H9 (cell line): ENCODE measurements around the gene JSRP1. TPM values are rescaled to one million over a fixed set of nuclear protein-coding genes. Genes with fewer than 3 reads are reported as not detected.

Experiments used
- DNase-seq: peaks from one replicate; pipeline ENCODE4 v3.0.0-alpha.2; 2017
- H2AFZ ChIP-seq: one replicate; pipeline ENCODE4 v1.6.1; 2013; ENCODE audit warnings: mild to moderate bottlenecking, low read length, control low read depth, moderate library complexity
- H2AK5ac ChIP-seq: 2 replicates; pipeline ENCODE4 v1.6.1; 2013; ENCODE audit warnings: low read length, control low read depth, mixed read lengths; ENCODE audit not compliant: insufficient read length
- H2BK120ac ChIP-seq: one replicate; pipeline ENCODE4 v1.6.1; 2013; ENCODE audit warnings: low read depth, mild to moderate bottlenecking, low read length, control low read depth, inconsistent platforms; ENCODE audit not compliant: poor library complexity, severe bottlenecking
- H2BK12ac ChIP-seq: 2 replicates; pipeline ENCODE4 v1.6.1; 2013; ENCODE audit warnings: low read length, control low read depth, mixed read lengths, low read depth; ENCODE audit not compliant: insufficient read length
- H2BK15ac ChIP-seq: 2 replicates; pipeline ENCODE4 v1.6.1; 2013; ENCODE audit warnings: low read depth, low read length, control low read depth
- H2BK20ac ChIP-seq: one replicate; pipeline ENCODE4 v1.6.1; 2013; ENCODE audit warnings: low read depth, mild to moderate bottlenecking, low read length, control low read depth, inconsistent platforms; ENCODE audit not compliant: poor library complexity, severe bottlenecking
- H2BK5ac ChIP-seq: 2 replicates; pipeline ENCODE4 v1.6.1; 2013; ENCODE audit warnings: low read length, control low read depth, mixed read lengths; ENCODE audit not compliant: insufficient read length
- H3K14ac ChIP-seq: 2 replicates; pipeline ENCODE4 v1.6.1; 2013; ENCODE audit warnings: low read length, control low read depth; ENCODE audit not compliant: insufficient read depth
- H3K18ac ChIP-seq: 2 replicates; pipeline ENCODE4 v1.6.1; 2013; ENCODE audit warnings: low read depth, mild to moderate bottlenecking, mixed read lengths, low read length, control low read depth; ENCODE audit not compliant: insufficient read length
- H3K23ac ChIP-seq: 2 replicates; pipeline ENCODE4 v1.6.1; 2013; ENCODE audit warnings: low read length, control low read depth, mixed read lengths, low read depth; ENCODE audit not compliant: insufficient read length
- H3K23me2 ChIP-seq: 2 replicates; pipeline ENCODE4 v1.6.1; 2013; ENCODE audit warnings: low read depth, mild to moderate bottlenecking, mixed read lengths, low read length, control low read depth; ENCODE audit not compliant: insufficient read length, poor library complexity, severe bottlenecking
- H3K27ac ChIP-seq: 2 replicates; pipeline ENCODE4 v1.5.1; 2013; ENCODE audit warnings: low read length, control low read depth, mixed read lengths, low read depth; ENCODE audit not compliant: insufficient read length
- H3K27me3 ChIP-seq: 2 replicates; pipeline ENCODE4 v1.6.1; 2013; ENCODE audit warnings: low read length, control low read depth, inconsistent platforms; ENCODE audit not compliant: insufficient read depth
- H3K4ac ChIP-seq: 2 replicates; pipeline ENCODE4 v1.6.1; 2013; ENCODE audit warnings: low read depth, mild to moderate bottlenecking, control low read depth, inconsistent platforms, low read length, moderate library complexity
- H3K4me1 ChIP-seq: 2 replicates; pipeline ENCODE4 v1.6.1; 2013; ENCODE audit warnings: low read length, control low read depth, inconsistent platforms; ENCODE audit not compliant: insufficient read depth
- H3K4me2 ChIP-seq: 2 replicates; pipeline ENCODE4 v1.6.1; 2013; ENCODE audit warnings: low read length, control low read depth, mixed read lengths; ENCODE audit not compliant: insufficient read length, insufficient read depth
- H3K56ac ChIP-seq: 2 replicates; pipeline ENCODE4 v1.6.1; 2013; ENCODE audit warnings: low read depth, mild to moderate bottlenecking, mixed read lengths, low read length, control low read depth; ENCODE audit not compliant: insufficient read length
- H3K79me1 ChIP-seq: 2 replicates; pipeline ENCODE4 v1.6.1; 2013; ENCODE audit warnings: low read depth, mild to moderate bottlenecking, moderate library complexity, low read length, control low read depth, inconsistent platforms; ENCODE audit not compliant: insufficient read depth, poor library complexity, severe bottlenecking
- H3K79me2 ChIP-seq: 2 replicates; pipeline ENCODE4 v1.6.1; 2013; ENCODE audit warnings: low read length, control low read depth, inconsistent platforms; ENCODE audit not compliant: insufficient read depth
- H3K9ac ChIP-seq: 2 replicates; pipeline ENCODE4 v1.6.1; 2013; ENCODE audit warnings: low read length, control low read depth, mixed read lengths; ENCODE audit not compliant: insufficient read length; ENCODE audit errors: extremely low read depth
- H3K9me3 ChIP-seq: one replicate; pipeline ENCODE4 v1.6.1; 2013; ENCODE audit warnings: low read depth, low read length, inconsistent platforms; ENCODE audit not compliant: control insufficient read depth
- H3T11ph ChIP-seq: one replicate; pipeline ENCODE4 v1.6.1; 2013; ENCODE audit warnings: mild to moderate bottlenecking, low read length, control low read depth, inconsistent platforms
- H4K20me1 ChIP-seq: one replicate; pipeline ENCODE4 v1.6.1; 2013; ENCODE audit not compliant: control insufficient read depth, insufficient read length, insufficient read depth
- H4K5ac ChIP-seq: 2 replicates; pipeline ENCODE4 v1.6.1; 2013; ENCODE audit warnings: low read depth, mild to moderate bottlenecking, mixed read lengths, low read length, control low read depth; ENCODE audit not compliant: insufficient read length
- H4K8ac ChIP-seq: replicated peaks from 2 replicates; pipeline ENCODE4 v1.6.1; 2013; ENCODE audit warnings: low read length, control low read depth, mixed read lengths, low read depth; ENCODE audit not compliant: insufficient read length
- H4K91ac ChIP-seq: 2 replicates; pipeline ENCODE4 v1.6.1; 2013; ENCODE audit warnings: low read depth, mild to moderate bottlenecking, moderate library complexity, mixed read lengths, low read length, control low read depth; ENCODE audit not compliant: insufficient read length
- H3K27ac Mint-ChIP-seq, 3 experiments: 2 replicates in 2 of 3; 3 replicates in 1 of 3; pipeline ENCODE4 v1.8.0; 2020 to 2021; ENCODE audit warnings: mixed read lengths in 3 of 3, mild to moderate bottlenecking in 1 of 3, moderate library complexity in 1 of 3
- H3K27me3 Mint-ChIP-seq: 2 replicates; pipeline ENCODE4 v1.8.0; 2021; ENCODE audit warnings: low read depth, mild to moderate bottlenecking, moderate library complexity, mixed read lengths
- H3K36me3 Mint-ChIP-seq, 3 experiments: 2 replicates in 2 of 3; 3 replicates in 1 of 3; pipeline ENCODE4 v1.8.0; 2020 to 2021; ENCODE audit warnings: low read depth in 3 of 3, mixed read lengths in 3 of 3; ENCODE audit not compliant: insufficient read depth in 1 of 3
- H3K4me1 Mint-ChIP-seq, 2 experiments: 2 replicates each; pipeline ENCODE4 v1.8.0; 2020; ENCODE audit warnings: mixed read lengths in 2 of 2
- H3K4me3 Mint-ChIP-seq, 2 experiments: 2 replicates in 1 of 2; 3 replicates in 1 of 2; pipeline ENCODE4 v1.8.0; 2020 to 2021; ENCODE audit warnings: mild to moderate bottlenecking in 2 of 2, mixed read lengths in 2 of 2, moderate library complexity in 1 of 2
- H3K9me3 Mint-ChIP-seq, 2 experiments: 2 replicates in 1 of 2; 3 replicates in 1 of 2; pipeline ENCODE4 v1.8.0; 2020; ENCODE audit warnings: mild to moderate bottlenecking in 2 of 2, mixed read lengths in 2 of 2, moderate library complexity in 1 of 2
- WGBS: extraction: QIAGEN DNeasy Blood & Tissue Kit; methylation state at CpG from one replicate; pipeline ENCODE4 v1.1.7; 2013; ENCODE audit warnings: missing lambda C conversion rate, low lambda C conversion rate, mixed read lengths; ENCODE audit not compliant: insufficient read length; ENCODE audit errors: extremely low coverage; 5-methylcytosine and 5-hydroxymethylcytosine counted together
- total RNA-seq: library from RNA; stranded (reverse); gene quantifications from 2 replicates; pipeline ENCODE4 v1.2.1, GENCODE V29; 2021
- TF ChIP-seq, protein P1 (sequence below): fragments of 200-600 bp; sonication (generic); conservative IDR thresholded peaks from 3 replicates; pipeline ENCODE4 v1.8.0; 2021; ENCODE audit warnings: antibody characterized with exemption, mild to moderate bottlenecking

The JSRP1 gene
- total RNA-seq, 1 experiment from 2014 or later = 0.90 TPM

DNA sequence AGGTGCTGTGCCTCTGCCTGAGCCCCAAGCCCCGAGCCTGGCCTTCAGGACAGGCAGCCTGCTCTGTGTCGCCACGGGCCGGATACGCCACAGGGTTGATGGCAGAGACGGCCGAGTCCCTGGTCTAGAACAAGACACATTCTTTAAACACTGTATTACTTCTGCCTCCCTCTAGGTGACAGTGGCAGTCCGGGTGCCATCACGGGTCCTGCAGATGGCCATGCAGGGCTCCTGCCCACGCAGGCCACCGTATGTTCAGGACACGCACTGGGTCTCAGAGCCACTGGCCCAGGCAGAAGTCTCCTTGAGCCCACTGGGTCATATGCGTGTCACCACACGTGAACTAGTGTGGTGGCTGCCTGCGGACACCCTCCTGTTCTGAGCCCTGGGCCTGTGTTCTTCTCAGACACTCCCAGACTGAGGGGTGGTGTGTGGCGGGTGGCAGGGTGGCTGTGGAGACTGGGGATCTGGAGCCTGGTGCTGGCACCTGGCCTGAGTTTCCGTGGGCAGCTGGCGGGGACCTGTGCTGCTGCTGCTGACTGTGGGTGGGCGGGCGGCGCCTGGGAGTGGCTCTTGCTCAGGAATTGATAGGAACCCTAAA, 24.5 kb downstream of the JSRP1 start:
- Histone ChIP-seq H3K23ac (no peak overlapping the region), H2BK15ac (no peak overlapping the region), H4K5ac (no peak overlapping the region), H4K91ac (no peak overlapping the region), H2BK5ac (no peak overlapping the region), H3K27ac (no peak overlapping the region), H2BK120ac (no peak overlapping the region), H3K4me1 (no peaks in the 10 kb centered on the region), H3K18ac (no peak overlapping the region), H3K79me2 (no peaks in the 10 kb centered on the region; the same call in 1 of the 2 replicates), H3K4ac (no peak overlapping the region), H2AFZ (no peak overlapping the region), H3K56ac (no peak overlapping the region), H3K79me1 (no peaks in the 10 kb centered on the region), H4K8ac (no peak overlapping the region), H3K27me3 (no peaks in the 10 kb centered on the region), H2BK20ac (no peak overlapping the region), H3K9ac (no peak overlapping the region), H3K23me2 (peaks cover 9% of the 10 kb centered on the region), H3T11ph (no peak overlapping the region), H2BK12ac (no peak overlapping the region), H3K4me2 (no peak overlapping the region), H3K9me3 (no peaks in the 10 kb centered on the region), H4K20me1 (no peaks in the 10 kb centered on the region), H3K14ac (no peak overlapping the region), H2AK5ac (no peak overlapping the region)
- DNase-seq = peak; percentile 53
- Mint-ChIP-seq H3K27me3 (no peaks in the 10 kb centered on the region; the same call in 1 of the 2 replicates), H3K9me3 (no peaks in the 10 kb centered on the region; a peak in 1 of 5 replicates), H3K27ac (peak overlapping the region in 2 of 3 experiments; percentile 83 to 85; a peak in 3 of 7 replicates), H3K4me1 (peaks cover 5 to 9% of the 10 kb centered on the region in 2 experiments), H3K36me3 (peaks cover 6 to 48% (median 35%) of the 10 kb centered on the region in 3 experiments; a peak in 6 of 7 replicates), H3K4me3 (no peak overlapping the region)
- TF ChIP-seq, protein P1, sequence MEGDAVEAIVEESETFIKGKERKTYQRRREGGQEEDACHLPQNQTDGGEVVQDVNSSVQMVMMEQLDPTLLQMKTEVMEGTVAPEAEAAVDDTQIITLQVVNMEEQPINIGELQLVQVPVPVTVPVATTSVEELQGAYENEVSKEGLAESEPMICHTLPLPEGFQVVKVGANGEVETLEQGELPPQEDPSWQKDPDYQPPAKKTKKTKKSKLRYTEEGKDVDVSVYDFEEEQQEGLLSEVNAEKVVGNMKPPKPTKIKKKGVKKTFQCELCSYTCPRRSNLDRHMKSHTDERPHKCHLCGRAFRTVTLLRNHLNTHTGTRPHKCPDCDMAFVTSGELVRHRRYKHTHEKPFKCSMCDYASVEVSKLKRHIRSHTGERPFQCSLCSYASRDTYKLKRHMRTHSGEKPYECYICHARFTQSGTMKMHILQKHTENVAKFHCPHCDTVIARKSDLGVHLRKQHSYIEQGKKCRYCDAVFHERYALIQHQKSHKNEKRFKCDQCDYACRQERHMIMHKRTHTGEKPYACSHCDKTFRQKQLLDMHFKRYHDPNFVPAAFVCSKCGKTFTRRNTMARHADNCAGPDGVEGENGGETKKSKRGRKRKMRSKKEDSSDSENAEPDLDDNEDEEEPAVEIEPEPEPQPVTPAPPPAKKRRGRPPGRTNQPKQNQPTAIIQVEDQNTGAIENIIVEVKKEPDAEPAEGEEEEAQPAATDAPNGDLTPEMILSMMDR = peak; percentile 33; the same call in 2 of the 3 replicates
- no CpG with 5 or more reads among the region's 21 CpGs for WGBS
